ENCODE data around the gene TOM1L2.
"Not testable (repeated sequence)": the region's sequence is repeated elsewhere in the genome, so short reads cannot be mapped to it uniquely, and the experiment has no call there.

The TOM1L2 gene

GRCh38 chr17:17814162-17815061, 157.8 kb downstream of the TOM1L2 start:
- no peak for DNase-seq

GRCh38 chr17:17813725-17814095, 158.5 kb downstream of the TOM1L2 start:
- DNase-seq = no peak

GRCh38 chr17:17813055-17813724, 159.0 kb downstream of the TOM1L2 start:
- no peak for DNase-seq

- peak; percentile 64 for DNase-seq
Measured at GRCh38 chr17:17812211-17813054, 159.8 kb downstream of the TOM1L2 start.

GRCh38 chr17:17811381-17812210, 160.6 kb downstream of the TOM1L2 start:
- no peak for DNase-seq

GRCh38 chr17:17810895-17811248, 161.3 kb downstream of the TOM1L2 start:
- no peak for DNase-seq

GRCh38 chr17:17810084-17810894, 161.9 kb downstream of the TOM1L2 start:
- DNase-seq = no peak

GRCh38 chr17:17809531-17810083, 162.6 kb downstream of the TOM1L2 start:
- DNase-seq = no peak

GRCh38 chr17:17808706-17809432, 163.3 kb downstream of the TOM1L2 start:
- no peak for DNase-seq

GRCh38 chr17:17808200-17808599, 164.0 kb downstream of the TOM1L2 start:
- DNase-seq = not testable (repeated sequence)

- no peak for DNase-seq
Measured at GRCh38 chr17:17807440-17807839, 164.8 kb downstream of the TOM1L2 start.

GRCh38 chr17:17806611-17807274, 165.5 kb downstream of the TOM1L2 start:
- no peak for DNase-seq

- DNase-seq = no peak
Measured at GRCh38 chr17:17806035-17806434, 166.2 kb downstream of the TOM1L2 start.

- DNase-seq = no peak
Measured at GRCh38 chr17:17805575-17805974, 166.6 kb downstream of the TOM1L2 start.

GRCh38 chr17:17804007-17804406, 168.2 kb downstream of the TOM1L2 start:
- DNase-seq = no peak

- DNase-seq = no peak
Measured at GRCh38 chr17:17801800-17802481, 170.3 kb downstream of the TOM1L2 start.

GRCh38 chr17:17800504-17801021, 171.6 kb downstream of the TOM1L2 start:
- DNase-seq = no peak

- no peak for DNase-seq
Measured at GRCh38 chr17:17798573-17799255, 173.5 kb downstream of the TOM1L2 start.

Data from hematopoietic multipotent progenitor cell treated with erythropoietin and hydrocortisone succinate and interleukin-3 and kit ligand, for 8 days (in vitro differentiated cells).